Smooth muscle cell of the coronary artery (primary cell): ENCODE measurements around the gene NCBP2. TPM values are rescaled to one million over a fixed set of nuclear protein-coding genes. Genes with fewer than 3 reads are reported as not detected.

Source experiments
- total RNA-seq: library from RNA; depleted of rRNA; stranded (reverse); fragments of >200 nt; gene quantifications from 2 replicates; pipeline ENCODE4 v1.2.3, GENCODE V29; 2014; ENCODE audit warnings: low replicate concordance

The NCBP2 gene
- total RNA-seq: 51.4 and 79.1 TPM in 2 replicates

DNA sequence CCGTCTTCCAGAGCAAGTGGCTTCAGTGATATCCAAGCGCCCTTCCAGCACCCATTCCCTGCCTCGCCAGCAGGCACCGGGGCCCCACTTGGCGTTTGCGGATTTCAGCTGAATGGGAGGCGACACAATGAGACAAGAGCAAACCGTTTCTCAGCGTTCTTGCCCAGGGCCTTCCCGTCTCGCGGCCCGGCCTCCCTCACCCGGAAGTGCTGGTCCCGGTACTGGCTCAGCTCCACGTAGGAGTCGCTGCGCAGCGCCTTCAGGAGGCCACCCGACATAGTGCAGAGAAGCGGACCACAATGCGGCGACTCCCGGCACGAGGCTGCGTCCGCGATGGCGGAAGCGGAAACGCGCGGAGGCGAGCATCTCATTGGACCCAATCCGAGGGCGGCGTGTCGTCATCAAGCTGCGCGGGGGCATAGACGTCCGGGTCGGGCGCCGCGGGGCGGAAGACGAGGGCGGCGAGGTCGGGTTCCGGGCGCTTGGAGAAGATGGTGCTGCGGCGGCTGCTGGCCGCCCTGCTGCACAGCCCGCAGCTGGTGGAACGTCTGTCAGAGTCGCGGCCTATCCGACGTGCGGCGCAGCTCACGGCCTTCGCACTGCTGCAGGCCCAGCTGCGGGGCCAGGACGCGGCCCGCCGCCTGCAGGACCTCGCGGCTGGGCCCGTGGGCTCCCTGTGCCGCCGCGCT, at the start of gene NCBP2:
Gene NCBP2 (minus strand): TSS at position 303 of the 689 bp plus-strand sequence. CDS start 25 bp downstream, at position 278.

DNA sequence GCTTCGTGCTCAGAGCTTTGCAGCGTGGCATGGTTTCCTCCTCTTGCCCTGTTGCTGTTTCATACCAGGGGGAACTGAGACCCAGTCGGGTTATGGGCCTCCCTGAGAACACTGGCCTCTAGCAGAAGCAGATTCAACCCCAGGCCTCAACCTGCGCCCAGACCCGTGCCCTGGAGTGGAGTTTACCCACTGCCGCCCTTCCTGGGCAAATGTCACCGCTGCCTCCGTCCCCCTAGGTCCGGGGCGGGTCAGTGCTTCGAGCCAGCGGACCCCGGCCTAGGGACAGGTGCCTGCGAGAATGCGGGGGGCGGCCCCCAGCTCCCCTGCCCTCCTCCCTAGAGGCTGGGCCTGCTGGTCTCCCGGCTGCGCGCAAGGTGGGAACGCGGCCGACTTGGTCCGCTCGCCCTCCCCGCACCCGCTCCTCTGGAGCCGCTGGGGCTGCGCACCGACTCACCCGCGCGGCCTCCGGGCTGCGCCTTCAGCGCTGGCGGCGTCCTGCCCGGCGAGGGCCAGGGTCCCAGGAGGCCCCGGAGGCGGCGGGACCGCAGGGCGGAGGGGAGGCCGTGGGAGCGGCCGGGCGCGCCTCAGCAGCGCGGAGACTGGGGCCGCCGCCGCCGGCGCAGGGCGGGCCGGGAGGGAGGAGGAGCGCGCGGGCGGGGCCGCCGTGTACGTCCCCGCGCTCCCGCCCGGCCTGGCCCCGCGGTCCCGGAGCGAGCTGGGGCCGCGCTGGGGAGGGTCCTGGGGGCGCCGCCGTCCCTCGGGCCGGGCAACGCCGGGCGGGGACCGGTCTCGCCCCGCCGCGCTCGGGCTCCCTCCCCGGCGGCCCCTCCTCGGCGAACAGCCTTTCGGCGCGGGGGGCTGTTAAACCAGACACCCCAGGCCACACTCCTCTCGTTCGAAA, 26.2 kb upstream of the NCBP2 start, which contains the start of gene PIGZ:
Gene PIGZ (minus strand): TSS at position 601 of the 901 bp plus-strand sequence. CDS start 16,802 bp downstream, outside the sequence.

Other genes starting within 250 kb of the NCBP2 start
- 1.6 and 4.3 TPM in 2 replicates for gene CEP19, start 230.3 kb downstream of the NCBP2 start, total RNA-seq
- 7.5 and 15.5 TPM in 2 replicates for gene PIGX, start 230.2 kb downstream of the NCBP2 start, total RNA-seq
- 30.0 and 33.1 TPM in 2 replicates for gene PAK2, start 202.7 kb downstream of the NCBP2 start, total RNA-seq
- 35.6 and 50.8 TPM in 2 replicates for gene SENP5, start 74.6 kb downstream of the NCBP2 start, total RNA-seq
- 2.0 and 2.5 TPM in 2 replicates for gene PIGZ, start 26.3 kb upstream of the NCBP2 start, total RNA-seq
- 1.7 and 54.3 TPM in 2 replicates for gene MELTF, start 87.3 kb upstream of the NCBP2 start, total RNA-seq